Omental fat pad (tissue), 4 donors: Measurements from ENCODE around the gene CALD1. TPM values are rescaled to one million over a fixed set of nuclear protein-coding genes. Genes with fewer than 3 reads are reported as not detected.

Source experiments
- ATAC-seq: fragments of 150-250 bp; one replicate; pipeline ENCODE4 v1.9.1; 2016; ENCODE audit warnings: mild to moderate bottlenecking, moderate library complexity; ENCODE audit not compliant: low FRiP score
- DNase-seq: peaks from one replicate; pipeline ENCODE4 v3.0.0-alpha.2; 2019; ENCODE audit warnings: low spot score
- total RNA-seq, 4 donors: library from RNA; depleted of rRNA; stranded (reverse); fragments of >200 nt; gene quantifications; one replicate each; pipeline ENCODE4 v1.1.0, GENCODE V29; 2016
- TF ChIP-seq, protein P1 (sequence below), 3 donors: fragments of 450-650 bp; IDR thresholded peaks; one replicate each; pipeline ENCODE4 v1.5.1; 2016 to 2017; ENCODE audit warnings: antibody characterized with exemption in 3 of 3, mild to moderate bottlenecking in 3 of 3, moderate library complexity in 2 of 3

The CALD1 gene
- total RNA-seq, 4 donors from 2014 or later, result 195 to 347 (median 250) TPM

DNA sequence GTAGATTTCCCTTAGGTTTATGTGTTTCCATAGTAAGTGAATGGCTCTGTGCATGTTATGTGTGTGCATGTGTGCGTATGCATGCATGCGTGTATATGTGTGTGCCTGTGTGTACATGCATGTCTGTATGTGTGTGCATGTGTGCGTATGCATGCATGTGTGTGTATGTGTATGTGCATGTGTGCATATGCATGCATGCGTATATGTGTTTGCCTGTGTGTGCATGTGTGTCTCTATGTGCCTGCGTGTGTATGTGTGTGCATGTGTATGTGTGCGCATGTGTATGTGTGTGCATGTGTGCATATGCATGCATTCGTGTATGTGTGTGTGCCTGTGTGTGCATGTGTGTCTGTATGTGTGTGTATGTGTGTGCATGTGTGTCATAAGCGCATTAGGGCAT is 108.1 kb downstream of the CALD1 start:
- DNase-seq (no peak), ATAC-seq (no peak)
- TF ChIP-seq, protein P1, sequence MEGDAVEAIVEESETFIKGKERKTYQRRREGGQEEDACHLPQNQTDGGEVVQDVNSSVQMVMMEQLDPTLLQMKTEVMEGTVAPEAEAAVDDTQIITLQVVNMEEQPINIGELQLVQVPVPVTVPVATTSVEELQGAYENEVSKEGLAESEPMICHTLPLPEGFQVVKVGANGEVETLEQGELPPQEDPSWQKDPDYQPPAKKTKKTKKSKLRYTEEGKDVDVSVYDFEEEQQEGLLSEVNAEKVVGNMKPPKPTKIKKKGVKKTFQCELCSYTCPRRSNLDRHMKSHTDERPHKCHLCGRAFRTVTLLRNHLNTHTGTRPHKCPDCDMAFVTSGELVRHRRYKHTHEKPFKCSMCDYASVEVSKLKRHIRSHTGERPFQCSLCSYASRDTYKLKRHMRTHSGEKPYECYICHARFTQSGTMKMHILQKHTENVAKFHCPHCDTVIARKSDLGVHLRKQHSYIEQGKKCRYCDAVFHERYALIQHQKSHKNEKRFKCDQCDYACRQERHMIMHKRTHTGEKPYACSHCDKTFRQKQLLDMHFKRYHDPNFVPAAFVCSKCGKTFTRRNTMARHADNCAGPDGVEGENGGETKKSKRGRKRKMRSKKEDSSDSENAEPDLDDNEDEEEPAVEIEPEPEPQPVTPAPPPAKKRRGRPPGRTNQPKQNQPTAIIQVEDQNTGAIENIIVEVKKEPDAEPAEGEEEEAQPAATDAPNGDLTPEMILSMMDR (IDR thresholded peaks at IDR 0.05), result no peak

DNA sequence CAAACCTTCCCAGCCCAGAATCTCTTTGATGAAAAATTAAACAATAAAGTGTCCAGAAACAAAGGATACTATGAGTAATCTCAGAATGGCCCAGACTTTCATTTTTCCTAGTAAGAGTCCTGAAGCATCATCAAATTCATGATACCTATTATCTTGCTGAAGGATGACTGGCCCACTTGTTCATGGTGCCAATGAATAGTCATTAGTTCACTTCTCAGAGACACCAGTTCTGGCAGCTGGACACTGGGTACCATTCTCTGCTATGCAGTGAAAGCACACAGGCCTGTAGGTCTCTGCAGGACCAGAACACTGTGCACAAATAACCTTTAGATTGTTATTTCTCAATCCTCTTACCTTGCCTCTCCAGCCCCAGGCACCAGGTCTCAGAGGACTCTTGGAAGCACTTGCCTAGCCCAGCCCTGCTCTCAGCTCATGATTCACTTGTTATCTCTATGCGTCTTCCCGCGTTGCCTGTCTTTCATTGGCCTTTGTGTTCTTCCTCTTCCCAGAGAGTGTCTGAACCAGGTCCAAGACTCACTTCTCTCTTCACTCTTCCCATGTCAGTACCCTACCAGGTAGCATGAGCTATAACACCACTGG is 108.8 kb downstream of the CALD1 start:
- TF ChIP-seq, protein P1 (IDR thresholded peaks at IDR 0.05), result no peak
- ATAC-seq, result peak; percentile 12
- DNase-seq, result no peak

DNA sequence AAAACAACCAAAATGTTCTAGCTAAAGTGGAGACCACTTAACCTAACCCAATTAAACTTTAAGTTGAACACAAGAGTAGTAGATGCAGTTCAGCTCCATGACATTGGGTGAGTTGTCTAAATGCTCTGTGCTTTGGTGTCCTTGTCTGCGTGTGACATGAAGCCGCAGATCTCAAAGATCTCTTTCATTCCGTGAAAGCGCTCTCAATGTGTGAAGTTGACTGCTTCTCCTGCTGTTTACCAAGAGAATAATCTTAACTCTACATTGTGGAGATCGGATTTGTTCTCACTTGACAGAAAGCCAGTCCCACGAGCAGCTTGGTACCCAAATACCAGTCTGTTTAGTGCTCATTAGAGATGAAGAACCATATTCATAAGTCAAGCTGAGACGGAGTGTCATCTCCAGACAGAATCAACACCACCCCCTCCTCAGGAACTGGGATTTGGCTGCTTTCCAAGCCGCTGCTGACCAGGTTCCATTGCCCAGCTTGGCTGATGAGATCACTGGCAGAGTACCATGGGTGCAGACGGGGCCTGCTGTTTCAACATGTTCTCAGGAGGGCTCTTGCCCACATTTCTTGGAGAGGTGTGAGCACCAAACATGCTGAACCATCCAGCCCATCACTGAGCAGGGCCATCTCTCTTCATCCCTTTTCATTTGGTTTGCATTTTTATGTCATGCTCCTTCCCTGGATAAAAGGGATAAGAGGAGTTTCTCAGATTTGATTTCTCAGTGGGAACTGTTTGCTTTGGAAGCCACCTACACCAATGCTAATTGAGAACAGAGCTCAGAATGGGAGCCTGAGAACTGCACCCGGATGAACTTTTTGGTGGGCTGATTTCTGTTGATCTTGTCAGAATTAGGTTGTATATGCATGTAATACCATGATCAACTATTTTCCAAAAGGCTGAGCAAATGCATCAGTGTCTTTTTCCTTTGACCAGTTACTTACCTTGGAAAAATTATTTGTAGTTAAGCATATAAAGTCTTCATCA is 111.1 kb downstream of the CALD1 start:
- DNase-seq (no peak), ATAC-seq (no peak)
- TF ChIP-seq, protein P1 (IDR thresholded peaks at IDR 0.05), result no peak

DNA sequence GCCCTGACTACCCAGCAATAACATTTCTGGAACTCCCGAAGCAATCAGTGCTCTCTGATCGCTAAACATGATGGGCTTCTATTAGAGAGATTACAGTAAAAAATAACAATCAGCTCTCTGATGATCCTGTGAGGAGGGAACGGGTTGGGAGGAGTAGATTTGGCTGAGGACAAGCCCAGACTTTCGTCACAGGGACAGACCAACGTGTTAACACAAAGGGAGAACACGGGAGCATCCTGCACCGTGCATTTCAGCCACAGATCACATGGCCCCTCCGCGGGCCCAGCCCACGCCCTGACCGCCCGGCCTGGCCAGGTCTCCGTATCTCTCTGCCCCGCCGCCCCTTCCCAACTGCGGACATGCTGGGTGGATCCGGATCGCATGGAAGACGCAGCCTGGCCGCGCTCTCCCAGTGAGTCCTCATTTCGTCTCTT is 111.8 kb downstream of the CALD1 start:
- ATAC-seq, result peak; percentile 72
- TF ChIP-seq, protein P1 (IDR thresholded peaks at IDR 0.05), result no peak
- DNase-seq, result no peak

DNA sequence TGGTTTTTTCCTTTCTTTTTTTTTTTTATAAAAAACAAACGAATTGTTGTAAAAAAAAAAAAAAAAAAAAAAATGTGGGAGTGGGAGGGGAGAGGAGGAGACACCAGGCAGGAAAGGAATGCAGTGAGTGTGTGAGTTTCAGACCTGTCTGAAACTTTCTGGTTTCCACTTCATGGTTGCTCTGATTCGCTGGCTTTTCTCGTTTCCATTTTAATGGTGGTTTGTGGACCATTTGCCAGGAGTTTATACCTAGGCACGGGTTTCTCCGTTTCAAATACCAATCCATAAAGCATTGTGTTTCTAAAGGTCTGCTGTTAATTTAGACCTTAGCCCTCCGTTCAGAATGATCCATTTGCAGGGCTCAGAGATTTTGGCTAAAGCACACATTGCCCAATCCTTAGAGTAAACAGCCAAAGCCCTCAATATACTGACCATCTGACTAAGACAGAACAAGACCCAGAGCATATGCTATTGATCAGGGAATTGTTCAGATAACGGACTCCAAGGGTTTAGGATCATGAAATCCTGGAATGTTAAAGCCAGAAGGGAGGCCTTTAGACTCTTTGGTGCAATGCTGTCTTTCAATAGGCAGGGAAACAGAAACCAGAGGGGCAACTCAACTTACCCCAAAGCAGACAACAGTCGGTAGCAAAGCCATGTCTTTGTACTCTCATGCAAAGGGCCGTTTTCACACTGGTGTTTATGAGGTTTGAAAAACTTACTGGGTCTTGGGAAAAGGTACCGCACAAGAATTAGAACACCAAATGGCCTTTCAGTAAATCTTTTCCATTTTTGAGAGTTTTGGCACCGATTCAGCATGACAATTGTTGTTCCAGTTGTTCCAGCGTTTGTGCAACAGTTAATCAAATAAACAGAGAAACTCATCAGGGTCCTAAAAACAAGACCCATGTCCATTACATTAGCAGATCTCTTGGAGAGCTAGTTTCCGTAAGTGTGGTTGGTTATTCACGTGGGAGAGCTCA is 112.6 kb downstream of the CALD1 start:
- peak; percentile 41 for ATAC-seq
- TF ChIP-seq, protein P1 (IDR thresholded peaks at IDR 0.05), result no peak
- no peak for DNase-seq

DNA sequence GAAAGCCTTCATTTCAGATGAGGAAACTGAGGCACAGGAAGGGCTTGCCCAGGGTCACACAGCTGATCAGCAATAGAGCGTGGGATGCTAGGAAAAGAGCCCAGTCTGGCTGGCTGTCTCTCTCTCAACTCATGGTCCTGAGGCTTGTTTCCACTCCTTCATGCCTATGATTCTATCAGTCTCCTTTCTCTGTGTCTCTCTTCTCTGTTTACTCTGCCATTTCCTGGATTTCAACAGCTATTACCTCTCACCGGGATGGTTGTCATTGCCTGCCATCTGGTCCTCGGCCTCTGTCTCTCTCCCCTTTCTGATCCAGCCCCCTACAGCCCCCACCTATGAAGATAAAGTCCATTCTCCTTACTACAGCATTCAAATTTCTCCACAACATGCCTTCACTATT is 113.5 kb downstream of the CALD1 start:
- ATAC-seq, result no peak
- no peak for DNase-seq
- TF ChIP-seq, protein P1 (IDR thresholded peaks at IDR 0.05), result no peak
